CD4-positive, alpha-beta T cell treated with Interleukin-15 for 1 hour (primary cell): Measurements from ENCODE around the gene OR13J1.
"Not testable (repeated sequence)": the region's sequence is repeated elsewhere in the genome, so short reads cannot be mapped to it uniquely, and the experiment has no call there.

Source experiments
- DNase-seq: peaks from one replicate; pipeline ENCODE4 v3.0.0-alpha.2; 2020

The OR13J1 gene

DNA sequence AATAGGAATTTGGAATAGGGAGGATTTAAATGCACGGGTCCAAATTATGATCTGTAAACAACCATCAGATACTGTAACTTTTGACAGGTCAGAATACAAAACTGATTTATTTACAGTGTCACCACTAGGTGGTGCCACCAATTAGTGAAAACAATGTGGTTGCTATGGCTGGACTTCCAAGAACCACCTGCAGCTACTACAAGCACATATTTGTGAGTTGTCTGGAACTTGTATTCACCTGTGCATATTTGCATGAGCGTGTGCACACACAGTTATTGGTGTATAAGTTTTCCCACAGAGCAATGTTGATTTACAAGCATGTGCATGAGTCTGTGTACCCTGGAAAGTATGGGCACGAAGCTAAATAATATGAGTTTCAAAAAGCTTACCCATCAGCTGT lies 32.8 kb upstream of the OR13J1 start:
- DNase-seq = peak; percentile 36

DNA sequence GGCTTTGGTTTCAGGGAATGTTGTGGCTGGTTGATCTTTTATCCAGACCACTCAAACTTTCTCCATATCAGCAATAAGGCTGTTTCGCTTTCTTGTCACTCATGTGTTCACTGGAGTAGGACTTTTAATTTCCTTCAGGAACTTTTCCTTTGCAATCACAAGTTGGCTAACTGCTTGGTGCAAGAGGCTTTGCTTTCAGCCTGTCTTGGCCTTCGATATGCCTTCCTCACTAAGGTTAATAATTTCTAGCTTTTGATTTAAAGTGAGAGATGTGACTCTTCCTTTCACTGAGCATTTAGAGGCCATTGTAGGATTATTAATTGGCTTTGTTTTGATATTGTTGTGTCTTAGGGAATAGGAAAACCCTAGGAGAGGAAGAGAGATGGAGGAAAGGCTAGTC lies 28.8 kb upstream of the OR13J1 start:
- DNase-seq = no peak

DNA sequence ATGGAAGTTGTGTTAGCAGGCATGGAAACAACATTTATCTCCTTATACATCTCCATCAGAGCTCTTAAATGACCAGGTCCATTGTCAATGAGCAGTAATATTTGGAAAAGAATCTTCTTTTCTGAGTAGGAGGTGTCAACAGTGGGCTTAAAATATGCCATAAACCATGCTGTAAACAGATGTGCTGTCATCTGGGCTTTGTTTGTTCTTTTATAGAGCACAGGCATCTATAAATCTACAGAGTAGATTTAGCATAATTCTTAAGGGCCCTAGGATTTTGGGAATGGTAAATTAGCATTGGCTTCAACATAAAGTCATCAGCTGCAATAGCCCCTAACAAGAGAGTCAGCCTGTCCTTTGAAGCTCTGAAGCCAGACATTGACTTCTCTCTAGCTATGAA lies 28.1 kb upstream of the OR13J1 start:
- no peak for DNase-seq

DNA sequence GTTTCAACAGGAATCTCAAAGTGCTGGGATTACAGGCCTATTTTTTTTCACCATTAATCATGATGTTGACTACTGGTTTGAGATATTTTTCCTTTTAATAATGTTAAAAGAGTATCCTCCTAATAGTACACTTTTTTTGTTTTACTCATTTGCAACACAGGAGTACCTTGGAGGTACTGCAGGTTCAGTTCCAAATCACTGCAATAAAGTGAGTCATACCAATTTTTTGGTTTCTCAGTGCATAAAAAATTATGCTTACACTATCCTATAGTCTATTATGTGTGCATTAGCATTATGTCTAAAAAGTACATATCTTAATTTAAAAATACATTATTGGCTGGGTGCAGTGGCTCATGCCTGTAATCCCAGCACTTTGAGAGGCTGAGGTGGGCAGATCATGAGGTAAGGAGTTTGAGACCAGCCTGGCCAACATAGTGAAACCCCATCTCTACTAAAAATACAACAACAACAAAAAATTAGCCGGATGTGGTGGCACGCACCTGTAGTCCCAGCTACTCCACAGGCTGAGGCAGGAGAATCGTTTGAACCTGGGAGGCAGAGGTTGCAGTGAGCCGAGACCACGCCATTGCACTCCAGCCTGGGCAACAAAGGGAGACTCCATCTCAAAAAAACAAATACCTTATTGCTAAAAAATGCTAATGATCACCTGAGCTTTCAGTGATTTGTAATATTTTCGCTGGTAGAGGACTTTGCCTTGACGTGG lies 27.3 kb upstream of the OR13J1 start:
- DNase-seq = not testable (repeated sequence)

DNA sequence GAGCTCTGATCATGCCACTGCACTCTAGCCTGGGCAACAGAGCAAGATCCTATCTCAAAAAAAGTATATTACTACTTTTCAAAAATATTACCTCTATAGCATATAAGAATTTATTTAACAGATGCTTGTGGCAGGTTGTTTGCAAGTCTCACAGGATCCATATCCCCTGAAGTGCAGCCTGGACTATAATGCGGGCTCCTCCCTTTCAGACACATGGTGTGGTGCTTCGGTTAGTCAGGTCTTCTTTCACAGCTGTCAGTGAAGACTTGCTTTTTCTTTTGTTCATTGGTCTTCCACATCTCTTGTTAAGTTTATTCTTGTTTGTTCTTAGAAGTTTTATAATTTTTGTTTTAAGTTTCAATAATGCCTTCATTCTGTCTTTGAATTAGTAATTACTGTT lies 26.4 kb upstream of the OR13J1 start:
- no peak for DNase-seq

DNA sequence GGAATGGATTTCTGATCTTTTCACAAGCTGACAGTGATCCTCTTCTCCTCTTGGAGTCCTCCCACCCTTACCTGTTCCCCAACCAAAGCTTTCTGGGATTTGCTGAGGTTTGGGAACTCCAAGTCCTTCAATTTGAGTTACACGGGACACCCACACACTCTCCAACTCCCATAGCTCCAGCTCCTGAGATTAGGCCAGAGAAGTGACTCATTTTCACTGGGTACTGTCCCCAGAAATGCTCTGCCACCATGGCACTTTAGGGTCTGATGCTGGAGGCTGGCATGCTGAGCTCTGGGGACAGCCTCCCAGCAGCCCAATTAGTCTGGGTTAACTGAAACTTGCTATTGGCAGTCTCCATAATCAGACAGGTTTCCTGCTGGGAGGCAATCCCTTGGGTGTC lies 21.9 kb upstream of the OR13J1 start:
- DNase-seq = no peak

DNA sequence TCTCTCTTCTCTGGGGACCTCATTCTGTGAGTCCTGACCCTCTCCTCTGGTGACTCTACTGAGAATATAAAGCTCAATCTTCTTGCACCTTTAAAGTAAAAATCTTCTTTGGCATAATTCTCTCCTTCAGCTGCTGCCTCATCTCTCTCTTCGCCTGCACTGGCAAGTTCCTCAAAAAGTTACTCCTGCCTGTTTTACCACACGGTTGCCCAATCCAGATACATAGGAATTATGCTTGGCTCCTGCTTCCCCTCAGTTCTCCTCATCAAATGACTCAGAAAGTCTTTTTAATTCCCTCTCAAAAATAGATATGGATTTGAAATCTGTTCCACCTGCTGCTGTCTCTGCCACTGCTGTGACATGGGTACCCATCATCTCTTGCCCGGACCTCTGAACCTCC lies 21.4 kb upstream of the OR13J1 start:
- DNase-seq = no peak

DNA sequence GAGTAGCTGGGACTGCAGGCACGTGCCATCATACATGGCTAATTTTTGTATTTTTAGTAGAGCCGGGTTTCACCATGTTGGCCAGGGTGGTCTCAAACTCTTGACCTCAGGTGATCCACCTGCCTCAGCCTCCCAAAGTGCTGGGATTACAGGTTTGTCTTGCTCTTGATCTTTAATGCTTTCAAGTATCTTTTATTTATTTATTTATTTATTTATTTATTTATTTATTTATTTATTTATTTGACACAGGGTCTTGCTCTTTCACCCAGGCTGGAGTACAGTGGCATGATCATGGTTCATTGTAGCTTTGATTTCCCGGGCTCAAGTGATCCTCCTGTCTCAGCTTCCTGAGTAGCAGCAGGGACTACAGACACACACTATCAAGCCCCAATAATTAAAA lies 14.7 kb upstream of the OR13J1 start:
- DNase-seq = not testable (repeated sequence)

DNA sequence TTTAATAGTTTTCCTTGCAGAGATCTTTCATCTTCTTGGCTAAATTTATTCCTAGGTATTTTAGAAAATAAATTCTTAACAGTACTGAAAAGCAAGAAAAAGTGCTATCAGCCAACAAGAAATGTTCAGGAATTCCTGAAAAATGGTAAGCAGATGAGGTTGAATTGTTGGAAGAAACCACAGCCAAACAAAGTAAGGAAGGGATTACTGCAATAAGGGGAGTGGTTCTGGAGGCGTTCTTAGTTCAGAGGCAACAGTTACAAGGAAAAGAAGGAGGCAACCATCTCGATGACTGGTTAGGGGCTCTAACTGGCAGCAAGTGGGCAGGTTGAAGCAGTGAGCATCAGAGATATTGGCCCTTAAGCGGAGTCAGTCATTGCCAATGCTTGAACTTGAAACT lies 12.8 kb upstream of the OR13J1 start:
- DNase-seq = no peak

DNA sequence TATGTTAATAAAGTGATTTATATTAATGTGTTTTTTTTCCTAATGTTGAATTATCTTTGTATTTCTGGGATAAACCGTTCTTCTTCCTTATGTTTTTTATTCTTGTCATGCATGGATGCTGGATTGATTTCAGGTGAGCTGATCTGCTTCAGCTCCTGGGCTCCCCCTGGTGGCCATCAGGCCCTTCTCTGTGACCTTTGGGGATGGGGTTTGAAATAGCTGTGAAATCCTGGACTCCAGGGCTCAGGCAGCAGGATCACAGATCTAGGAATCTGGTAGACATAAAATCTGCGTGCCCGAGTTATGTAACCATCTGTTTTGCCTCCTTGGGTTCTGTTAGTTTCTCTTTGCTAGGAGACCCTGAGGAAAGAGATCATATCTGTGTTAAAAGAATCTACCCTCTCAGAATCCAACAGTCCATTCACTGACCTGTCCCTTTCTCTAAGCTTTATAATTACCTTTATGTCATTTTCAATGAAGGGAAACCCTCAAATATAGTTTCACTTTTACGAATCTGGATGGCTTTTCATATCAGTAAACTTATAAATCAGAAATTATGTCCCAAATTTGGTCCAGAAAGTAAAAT lies 12.2 kb upstream of the OR13J1 start:
- DNase-seq = peak; percentile 71

DNA sequence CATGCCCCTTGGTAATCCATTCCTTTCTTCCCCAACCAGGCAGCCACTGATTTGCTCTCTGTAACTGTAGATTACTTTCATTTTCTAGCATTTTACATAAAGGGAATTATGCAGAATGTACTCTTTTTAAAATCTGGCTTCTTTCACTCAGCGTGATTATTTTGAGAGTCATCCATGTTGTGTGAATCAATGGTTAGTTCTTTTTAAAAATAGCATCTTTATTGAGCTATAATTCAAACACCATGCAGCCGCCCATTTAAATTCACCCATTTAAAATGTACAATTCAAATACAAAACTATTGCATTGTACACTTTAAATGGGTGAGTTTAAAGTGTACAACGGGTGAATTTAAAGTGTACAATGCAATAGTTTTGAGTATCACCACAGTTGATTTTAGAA lies 2.3 kb upstream of the OR13J1 start:
- no peak for DNase-seq

DNA sequence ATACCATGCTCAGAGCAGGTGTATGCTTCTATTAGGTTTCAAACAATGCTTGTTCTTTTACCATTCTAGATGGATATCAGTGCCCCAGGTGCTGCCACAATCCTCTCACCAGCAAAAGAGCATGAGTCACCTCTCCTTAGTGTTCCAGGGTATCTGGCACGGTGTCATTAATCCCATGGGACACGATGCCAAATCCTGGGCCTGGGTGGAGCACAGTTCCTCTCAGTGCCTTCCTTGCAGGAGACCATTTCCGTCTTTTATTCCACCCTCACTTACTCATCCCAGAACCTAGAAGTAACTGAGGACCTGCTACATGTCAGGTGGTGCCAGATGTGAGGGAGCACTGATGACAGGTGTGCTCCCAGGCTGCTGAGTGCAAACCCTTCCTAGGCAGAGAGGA lies 1.3 kb upstream of the OR13J1 start:
- no peak for DNase-seq

DNA sequence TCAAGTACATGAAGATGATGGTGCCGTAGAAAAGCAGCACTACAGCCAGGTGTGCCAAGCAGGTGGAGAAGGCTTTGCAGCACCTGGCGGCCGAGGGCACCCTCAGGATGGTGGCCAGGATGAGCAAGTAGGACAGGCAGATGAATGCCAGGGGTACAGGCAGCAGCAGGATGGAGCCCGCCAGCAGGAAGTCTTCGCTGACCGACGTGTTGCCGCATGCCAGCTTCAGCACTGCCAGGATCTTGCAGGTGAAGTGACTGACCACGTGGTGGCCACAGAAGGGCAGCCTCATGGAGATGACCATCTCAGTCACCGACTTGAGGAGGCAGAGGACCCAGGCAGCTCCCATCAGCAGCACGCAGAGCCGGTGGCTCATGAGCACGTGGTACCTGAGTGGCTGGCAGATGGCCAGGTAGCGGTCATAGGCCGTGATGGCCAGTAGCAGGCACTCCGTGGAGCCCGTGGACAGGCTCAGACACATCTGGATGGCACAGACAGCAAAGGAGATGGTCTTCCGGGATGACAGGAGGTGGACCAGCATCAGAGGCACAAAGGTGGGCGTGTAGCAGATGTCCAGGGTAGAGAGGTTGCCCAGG lies 482 bp downstream of the OR13J1 start:
- DNase-seq = no peak

DNA sequence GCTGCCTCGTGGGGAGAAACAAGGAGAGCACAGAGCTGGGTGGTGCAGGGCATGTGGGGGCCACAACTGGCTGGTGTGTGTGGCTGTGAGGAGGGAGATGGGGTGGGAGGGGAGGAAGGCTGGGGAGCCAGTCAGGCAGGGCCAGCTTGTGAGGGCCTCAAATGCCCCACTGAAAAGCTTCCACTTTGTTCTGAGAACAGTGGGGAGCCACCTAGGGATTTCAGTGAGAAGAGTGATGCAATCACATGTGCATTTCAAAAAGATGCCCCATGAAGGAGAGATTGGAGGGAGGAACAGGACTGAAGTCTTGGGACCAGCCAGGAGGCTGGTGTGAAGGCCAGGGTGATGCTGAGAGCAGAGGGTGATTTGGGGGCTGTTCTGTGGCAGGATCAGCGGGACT lies 1.3 kb downstream of the OR13J1 start:
- DNase-seq = no peak

DNA sequence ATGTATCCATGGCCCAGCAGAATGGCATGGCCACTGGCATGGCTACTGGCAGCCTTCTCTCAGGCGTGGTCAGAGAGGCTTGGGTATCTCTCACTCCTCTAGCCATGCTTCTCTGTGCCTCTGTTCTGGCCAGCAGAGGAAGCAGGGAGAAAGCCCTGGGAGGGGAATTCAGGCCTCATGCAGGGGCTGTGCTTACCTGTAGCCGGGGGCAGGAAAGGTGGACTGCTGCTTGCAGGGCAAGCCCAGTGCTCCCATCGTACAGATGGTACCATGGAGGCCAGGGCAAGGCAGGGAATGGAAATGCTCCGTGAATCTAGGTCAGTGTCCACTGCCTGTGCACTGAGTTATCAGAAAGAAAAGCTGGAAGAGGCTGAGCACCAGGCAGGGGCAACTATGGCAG lies 2.7 kb downstream of the OR13J1 start:
- no peak for DNase-seq

DNA sequence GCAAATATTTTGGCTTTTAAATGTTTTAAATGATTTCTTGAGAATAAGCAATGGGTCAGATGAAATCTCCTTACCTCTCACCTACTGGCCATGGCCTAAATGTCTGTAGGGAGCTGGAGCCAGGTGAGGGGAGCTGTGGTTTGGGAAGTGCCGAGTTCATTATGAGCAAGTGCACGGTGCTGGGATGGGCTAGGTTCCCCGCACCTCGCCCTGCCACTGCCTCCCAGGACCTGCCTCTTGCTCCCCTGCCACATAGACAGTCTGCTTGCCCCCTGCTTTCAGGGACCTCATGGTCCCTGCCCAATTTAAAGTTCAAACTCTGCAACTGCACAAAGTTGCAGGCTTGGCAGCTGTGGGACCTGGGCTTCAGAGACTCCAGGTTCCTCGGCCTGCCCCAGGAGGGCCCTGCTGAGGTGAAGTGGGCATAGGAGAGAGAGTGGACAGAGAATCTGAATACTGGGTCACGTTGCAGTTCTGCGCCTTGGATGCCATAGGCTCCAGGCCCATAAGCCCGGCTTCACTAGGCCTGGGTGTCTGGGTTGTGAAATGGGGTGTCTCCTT lies 5.4 kb downstream of the OR13J1 start:
- no peak for DNase-seq

DNA sequence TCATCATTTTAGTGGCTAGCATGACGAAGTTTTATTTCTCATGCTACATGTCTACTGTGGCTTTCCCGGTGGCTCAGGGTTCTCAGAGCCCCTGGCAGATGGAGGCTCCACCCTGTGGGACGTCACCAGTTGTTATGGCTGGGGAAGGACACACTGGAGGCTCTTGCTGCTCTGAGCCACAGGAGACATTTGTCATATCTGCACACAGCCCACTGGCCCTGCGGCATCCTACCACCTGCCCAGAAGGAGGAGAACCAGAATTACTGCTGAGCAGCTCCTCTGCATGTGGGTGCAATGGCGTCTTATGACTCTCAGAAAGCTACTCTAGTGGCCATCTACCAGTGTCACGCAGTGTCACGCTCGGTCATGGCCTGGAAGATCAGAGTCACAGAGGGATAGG lies 6.6 kb downstream of the OR13J1 start:
- no peak for DNase-seq

DNA sequence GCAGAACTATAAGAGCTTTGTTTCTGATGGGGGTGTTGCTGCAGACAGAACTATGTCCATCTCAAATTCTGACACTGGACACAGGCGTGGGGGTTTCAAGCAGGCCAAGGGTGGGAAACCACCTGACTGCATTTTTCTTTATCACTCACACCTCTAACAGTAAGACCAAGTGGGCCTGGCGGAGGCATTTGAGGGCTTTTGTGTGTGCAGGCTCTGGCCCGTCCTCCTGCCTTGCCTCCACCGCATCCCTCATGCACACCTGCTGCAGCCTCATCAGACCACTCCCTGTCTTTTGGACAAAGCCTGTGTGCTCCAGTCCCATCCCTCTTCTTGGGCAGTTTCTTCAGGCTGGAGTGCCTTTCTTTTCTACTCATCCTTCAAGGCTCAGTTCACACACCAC lies 7.9 kb downstream of the OR13J1 start:
- DNase-seq = no peak

DNA sequence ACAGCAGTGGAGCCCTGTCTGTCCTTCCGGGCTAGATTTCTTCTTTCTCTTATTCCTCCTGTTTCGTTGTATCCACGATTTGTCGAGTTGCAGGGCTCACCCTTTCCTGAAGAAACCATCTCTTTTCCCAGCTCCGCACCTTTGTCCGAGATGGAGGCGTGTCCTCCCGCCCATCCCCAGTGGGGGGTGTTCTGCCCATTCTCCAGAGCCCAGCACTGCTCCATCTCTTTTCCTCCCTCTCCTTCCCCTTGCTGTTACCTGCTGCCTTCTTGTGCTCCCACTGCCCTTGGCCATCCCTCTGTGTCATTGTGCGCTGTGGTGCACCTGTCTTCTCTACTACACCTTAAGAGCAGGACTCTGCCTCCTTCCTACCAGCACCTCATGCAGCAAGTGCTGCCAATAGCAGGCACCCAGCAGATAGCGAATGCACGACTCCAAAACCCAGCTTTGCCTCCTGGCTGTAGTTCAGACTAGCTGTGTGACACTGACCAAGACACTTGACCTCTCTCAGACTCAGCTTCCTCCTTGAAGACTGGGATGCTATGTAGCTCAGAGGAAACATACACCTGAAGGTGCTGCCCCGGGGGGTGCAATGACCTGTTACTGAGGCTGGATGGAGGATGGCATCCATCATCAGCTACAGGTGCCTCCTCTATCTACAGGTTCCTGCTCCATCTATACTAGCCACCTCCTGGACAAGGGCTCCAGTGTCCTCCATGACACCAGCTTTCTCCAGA lies 8.9 kb downstream of the OR13J1 start:
- DNase-seq = no peak

DNA sequence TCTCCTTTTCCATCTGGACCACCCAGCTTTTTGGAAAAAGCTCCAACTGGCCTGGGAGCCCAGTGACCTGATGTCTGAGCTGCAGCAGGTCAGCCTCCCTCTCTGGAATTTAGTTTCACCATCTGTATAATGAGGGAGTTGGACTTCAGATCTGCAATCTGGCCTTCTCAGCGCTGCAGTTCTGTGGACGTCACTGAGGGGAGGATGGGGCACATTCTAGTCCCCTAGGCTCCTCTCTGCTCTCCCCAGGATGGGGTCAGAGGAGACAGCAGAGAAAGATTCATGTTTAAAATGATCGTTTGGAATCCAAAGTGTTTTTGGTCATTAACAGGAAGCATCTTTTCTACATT lies 10.2 kb downstream of the OR13J1 start:
- DNase-seq = no peak

DNA sequence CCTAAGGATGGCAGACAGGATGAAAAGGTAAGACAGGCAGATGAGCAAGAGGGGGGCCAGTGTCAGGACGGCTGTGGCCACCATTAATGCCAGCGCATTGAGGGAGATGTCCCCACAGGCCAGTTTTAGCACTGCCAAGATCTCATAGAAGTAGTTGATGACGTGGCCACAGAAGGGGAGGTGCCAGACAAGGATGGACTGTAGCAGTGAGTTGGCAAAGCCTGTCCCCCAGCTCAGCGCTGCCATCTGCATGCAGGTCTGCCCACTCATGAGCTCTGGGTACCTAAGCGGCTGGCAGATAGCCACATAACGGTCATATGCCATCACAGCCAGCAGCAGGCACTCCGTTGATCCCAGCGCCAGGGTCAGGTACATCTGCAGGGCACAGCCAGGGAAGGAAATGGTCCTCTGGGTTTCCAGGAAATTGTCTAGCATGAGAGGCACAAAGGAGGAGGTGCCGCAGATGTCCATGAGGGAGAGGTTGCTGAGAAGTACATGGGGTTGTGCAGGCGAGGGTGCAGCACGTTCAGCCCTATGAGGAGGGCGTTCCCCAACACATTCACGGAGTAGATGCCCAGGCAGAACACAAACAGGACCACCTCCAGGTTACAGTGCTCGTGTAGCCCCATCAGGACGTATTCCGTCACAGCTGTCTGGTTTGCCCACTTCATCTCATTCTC lies 10.8 kb downstream of the OR13J1 start:
- peak; percentile 52 for DNase-seq

DNA sequence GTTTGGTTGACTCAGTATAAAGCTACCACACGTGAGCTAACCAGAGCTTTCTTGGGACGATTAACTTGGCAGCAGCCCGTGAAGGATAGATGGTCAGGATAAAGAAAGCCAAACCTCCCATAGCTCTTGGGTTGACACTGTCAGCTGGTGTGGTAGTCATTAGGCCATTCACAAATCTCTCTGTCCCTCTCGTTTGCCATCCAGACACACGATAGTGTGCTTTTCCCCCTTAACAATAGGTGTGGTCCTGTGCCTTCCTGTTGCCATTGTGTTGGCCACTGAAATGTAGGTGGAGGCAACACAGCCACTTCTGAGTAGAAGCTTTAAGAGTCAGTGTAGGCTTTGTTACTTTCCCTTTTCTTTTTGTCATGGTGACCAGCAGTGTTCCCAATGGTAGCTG lies 11.7 kb downstream of the OR13J1 start:
- DNase-seq = no peak

DNA sequence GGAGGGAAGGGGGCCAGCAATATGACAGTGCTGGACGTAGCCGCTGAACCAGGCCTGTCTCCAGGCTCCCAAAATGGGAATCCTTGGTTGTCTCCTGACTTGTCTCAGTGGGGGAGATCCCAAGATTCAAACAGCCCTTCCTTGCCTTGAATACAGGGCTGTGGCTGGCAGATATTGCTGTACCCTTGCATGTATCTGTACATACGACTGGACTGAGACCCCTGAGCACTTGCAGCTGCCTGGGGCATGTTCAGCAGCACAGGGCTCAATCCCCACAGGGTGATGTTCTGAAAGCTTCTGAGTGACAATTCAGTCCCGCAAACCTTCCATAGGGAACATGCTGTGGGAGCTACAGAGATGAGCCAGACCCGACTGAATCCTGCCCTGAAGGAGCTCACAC lies 13.3 kb downstream of the OR13J1 start:
- no peak for DNase-seq
